Memory B cell (primary cell): ENCODE measurements around the gene NAGK.
"Not testable (repeated sequence)": the region's sequence is repeated elsewhere in the genome, so short reads cannot be mapped to it uniquely, and the experiment has no call there.

ENCODE experiments used
- ATAC-seq: fragments of 150-1000 bp; cut with Tn5 transposase; 2 replicates; pipeline ENCODE4 v1.10.0; 2021; ENCODE audit warnings: low read depth, mild to moderate bottlenecking, moderate library complexity
- DNase-seq, 2 donors: peaks; one replicate each; pipeline ENCODE4 v3.0.0; 2022; ENCODE audit warnings: low spot score in 2 of 2
- H3K27ac Mint-ChIP-seq: one replicate; pipeline ENCODE4 v1.8.0; 2022; ENCODE audit warnings: mild to moderate bottlenecking, moderate library complexity, mixed read lengths
- H3K27me3 Mint-ChIP-seq: one replicate; pipeline ENCODE4 v1.8.0; 2022; ENCODE audit warnings: mixed read lengths
- H3K36me3 Mint-ChIP-seq: one replicate; pipeline ENCODE4 v1.8.0; 2022; ENCODE audit warnings: mild to moderate bottlenecking, mixed read lengths
- H3K4me1 Mint-ChIP-seq: one replicate; pipeline ENCODE4 v1.8.0; 2022; ENCODE audit warnings: mixed read lengths
- H3K4me3 Mint-ChIP-seq: one replicate; pipeline ENCODE4 v1.8.0; 2022; ENCODE audit warnings: mild to moderate bottlenecking, moderate library complexity, mixed read lengths
- H3K9me3 Mint-ChIP-seq: one replicate; pipeline ENCODE4 v1.8.0; 2022; ENCODE audit warnings: mixed read lengths

Gene NAGK

DNA sequence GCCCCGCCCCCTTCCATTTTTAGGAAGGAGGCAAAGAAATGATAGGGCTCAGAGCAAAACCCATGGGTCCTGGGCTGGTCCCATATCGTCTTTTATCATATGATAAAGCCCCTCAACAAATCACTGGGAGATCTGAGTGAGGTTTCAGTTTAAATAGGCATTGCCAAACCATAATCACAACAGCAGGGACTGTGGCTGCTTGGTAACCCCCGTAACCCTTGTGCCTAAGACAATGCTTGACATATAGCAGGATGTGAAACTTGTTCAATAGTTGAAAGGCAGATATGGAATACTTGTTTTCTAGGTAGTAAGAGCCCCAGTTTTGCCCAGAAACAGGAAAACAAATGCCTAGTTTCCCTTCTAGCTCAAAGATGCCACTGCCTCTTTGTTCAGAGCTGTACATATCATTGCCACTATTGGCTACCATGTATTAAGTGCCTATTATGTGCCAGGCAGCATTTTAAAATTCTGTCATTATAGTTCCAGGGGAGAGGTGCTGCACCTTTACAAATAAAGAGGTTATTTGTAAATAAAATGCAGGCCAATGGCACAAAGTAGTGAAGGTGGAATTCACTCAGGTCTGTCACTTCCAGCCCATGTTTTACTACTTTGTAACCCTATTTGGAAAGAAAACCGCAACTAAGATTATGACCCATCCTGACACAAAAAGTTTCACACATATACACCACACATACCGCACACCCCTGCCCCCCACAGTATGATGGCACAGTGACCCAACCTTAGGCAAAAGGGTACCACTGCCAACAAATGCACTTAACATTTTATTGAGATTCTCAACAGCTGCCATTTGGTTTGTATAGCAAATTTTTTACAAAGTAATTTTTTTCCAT, 14.2 kb downstream of the NAGK start:
- peaks cover 7% of the 10 kb centered on the region for H3K4me1 Mint-ChIP-seq
- ATAC-seq (peak; percentile 43), DNase-seq (no peak)
- H3K36me3 Mint-ChIP-seq: peaks cover 10% of the 10 kb centered on the region
- no peaks in the 10 kb centered on the region for H3K9me3 Mint-ChIP-seq
- no peak overlapping the region for H3K4me3 Mint-ChIP-seq
- H3K27me3 Mint-ChIP-seq: peaks cover 8% of the 10 kb centered on the region
- H3K27ac Mint-ChIP-seq: peak overlapping the region; percentile 70

DNA sequence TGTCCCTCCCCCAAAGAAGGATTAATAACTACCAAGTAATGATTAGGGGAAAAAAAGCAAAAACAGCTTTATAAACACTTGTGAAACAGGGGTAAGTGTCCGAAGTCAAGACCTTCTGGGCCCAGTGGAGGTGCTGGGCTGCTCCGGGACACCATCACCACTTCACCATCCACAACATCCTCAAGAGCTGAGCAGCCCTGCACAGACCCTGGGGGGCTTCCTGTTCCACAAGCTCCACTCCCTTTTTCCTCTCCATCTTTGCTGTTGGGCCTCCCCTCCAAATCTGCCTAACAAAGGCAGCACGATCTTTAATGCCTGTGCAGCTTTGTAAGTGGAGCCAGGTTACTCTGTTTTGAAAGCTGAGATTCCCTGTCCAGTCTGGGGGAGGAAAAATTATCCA, 14.8 kb downstream of the NAGK start:
- ATAC-seq, H3K36me3 Mint-ChIP-seq, DNase-seq, H3K27ac Mint-ChIP-seq, H3K27me3 Mint-ChIP-seq, H3K9me3 Mint-ChIP-seq, H3K4me1 Mint-ChIP-seq, H3K4me3 Mint-ChIP-seq: not testable (repeated sequence)

DNA sequence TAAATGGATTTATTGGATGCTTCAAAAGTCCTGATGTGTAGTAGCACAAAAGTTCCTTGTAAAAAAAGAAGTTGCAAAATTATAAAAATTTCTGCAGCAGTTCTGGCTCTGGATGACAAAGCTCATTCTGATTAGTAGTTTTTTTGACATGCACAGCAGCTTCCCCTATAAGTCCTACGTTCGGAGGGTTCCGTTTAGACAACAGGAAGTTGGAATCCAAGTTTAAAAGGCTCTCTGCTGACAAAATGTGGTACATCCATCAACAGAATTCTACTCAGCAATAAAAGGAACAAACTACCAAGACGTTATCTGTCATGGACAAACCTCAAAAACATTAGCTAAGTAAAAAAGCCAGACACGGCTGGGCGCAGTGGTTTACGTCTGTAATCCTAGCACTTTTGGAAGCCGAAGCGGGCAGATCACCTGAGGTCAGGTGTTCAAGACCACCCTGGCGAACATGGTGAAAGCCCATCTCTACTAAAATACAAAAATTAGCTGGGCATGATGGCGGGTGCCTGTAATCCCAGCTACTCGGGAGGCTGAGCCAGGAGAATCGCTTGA, 15.4 kb downstream of the NAGK start:
- H3K27ac Mint-ChIP-seq, H3K4me1 Mint-ChIP-seq: not testable (repeated sequence)

DNA sequence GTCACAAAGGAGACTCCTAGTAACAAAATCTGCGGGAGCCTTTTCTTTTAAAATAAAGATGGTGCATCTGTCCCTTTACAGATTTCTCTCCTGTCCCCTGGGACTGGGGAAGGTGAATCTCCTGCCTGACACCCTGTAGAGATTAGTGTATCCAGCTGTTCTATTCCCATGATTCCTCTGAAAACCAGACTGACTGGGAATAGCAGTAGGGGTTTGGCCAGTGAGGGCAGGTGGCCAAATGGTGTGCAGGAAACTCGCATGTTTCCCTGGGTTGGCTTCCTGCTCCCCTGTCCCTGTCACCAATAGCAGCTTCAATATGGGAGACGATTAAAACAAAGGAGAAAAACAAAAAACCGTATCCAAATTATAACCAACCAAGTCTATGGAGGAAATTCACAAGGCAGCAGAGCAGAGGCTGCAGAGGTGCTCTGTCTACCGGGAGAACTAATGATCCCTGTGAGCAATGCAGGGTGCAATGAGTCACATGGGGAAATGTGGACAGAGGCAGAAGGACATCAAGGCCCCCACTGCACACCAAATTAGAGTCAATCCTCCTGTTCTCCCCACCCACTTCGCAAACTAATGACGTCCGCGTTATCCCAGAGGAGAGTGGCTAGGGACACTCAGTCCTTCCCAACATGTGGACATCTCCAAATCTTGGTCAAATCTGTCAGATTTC, 17.0 kb downstream of the NAGK start:
- H3K27ac Mint-ChIP-seq, H3K9me3 Mint-ChIP-seq, H3K4me3 Mint-ChIP-seq, H3K4me1 Mint-ChIP-seq, H3K36me3 Mint-ChIP-seq, DNase-seq, ATAC-seq: not testable (repeated sequence)
- peaks cover 17% of the 10 kb centered on the region for H3K27me3 Mint-ChIP-seq

More for the DNA sequence above, 15.4 kb downstream of the NAGK start:
- peak overlapping the region; percentile 59 for H3K4me3 Mint-ChIP-seq
- peak; percentile 35 for ATAC-seq
- H3K27me3 Mint-ChIP-seq, DNase-seq, H3K36me3 Mint-ChIP-seq, H3K9me3 Mint-ChIP-seq: not testable (repeated sequence)

DNA sequence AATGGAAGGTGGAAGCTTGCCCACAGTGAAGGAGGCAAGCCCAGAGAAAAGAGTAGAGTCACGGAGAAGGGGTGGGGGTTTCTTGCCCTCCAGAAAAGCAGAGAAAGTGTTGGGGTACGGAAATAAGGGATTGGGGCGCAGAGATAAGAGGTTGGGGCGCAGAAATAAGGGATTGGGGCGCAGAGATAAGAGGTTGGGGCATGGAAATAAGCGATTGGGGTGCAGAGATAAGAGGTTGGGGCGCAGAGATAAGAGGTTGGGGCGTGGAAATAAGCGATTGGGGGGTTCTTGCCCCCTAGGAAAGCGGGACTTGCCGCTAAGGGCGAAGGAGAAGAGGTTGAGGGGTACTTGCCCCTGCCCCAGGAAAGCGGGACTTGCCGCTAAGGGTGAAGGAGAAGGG, 21.0 kb downstream of the NAGK start:
- ATAC-seq, DNase-seq, H3K36me3 Mint-ChIP-seq, H3K27ac Mint-ChIP-seq, H3K9me3 Mint-ChIP-seq, H3K4me1 Mint-ChIP-seq, H3K4me3 Mint-ChIP-seq: not testable (repeated sequence)
- H3K27me3 Mint-ChIP-seq: peaks cover 17% of the 10 kb centered on the region

DNA sequence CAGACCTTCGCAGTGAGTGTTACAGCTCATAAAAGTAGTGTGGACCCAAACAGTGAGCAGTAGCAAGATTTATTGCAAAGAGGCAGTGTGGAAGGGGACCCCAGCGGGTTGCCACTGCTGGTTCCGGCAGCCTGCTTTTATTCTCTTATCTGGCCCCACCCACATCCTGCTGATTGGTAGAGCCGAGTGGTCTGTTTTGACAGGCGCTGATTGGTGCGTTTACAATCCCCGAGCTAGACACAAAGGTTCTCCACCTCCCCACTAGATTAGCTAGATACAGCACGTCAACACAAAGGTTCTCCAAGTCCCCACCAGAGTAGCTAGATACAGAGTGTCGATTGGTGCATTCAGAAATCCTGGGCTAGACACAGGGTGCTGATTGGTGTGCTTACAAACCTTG, 23.4 kb downstream of the NAGK start:
- DNase-seq, H3K4me1 Mint-ChIP-seq, ATAC-seq, H3K36me3 Mint-ChIP-seq, H3K9me3 Mint-ChIP-seq, H3K4me3 Mint-ChIP-seq, H3K27ac Mint-ChIP-seq: not testable (repeated sequence)
- H3K27me3 Mint-ChIP-seq: peaks cover 14% of the 10 kb centered on the region

DNA sequence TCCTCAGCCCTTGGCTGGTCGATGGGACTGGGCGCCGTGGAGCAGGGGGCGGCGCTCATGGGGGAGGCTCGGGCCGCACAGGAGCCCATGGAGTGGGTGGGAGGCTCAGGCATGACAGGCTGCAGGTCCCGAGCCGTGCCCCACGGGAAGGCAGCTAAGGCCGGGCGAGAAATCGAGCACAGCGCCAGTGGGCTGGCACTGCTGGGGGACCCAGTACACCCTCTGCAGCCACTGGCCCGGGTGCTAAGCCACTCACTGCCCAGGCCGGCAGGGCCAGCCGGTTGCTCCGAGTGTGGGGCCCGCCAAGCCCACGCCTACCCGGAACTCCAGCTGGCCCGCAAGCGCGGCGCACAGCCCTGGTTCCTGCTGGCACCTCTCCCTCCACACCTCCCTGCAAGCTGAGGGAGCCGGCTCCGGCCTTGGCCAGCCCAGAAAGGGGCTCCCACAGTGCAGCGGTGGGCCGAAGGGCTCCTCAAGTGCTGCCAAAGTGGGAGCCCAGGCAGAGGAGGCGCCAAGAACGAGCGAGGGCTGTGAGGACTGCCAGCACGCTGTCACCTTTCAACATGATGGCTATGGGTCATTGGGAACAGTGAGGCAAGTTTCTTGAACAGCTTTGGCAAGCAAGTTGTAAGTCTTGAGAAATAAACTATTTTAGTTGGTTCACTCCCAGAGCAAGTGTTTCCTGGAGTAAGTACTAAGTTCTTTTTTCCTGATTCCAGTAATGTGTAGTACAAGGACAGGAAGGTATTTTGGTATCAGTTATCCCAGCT, 24.2 kb downstream of the NAGK start:
- not testable (repeated sequence) for H3K4me3 Mint-ChIP-seq, H3K36me3 Mint-ChIP-seq

DNA sequence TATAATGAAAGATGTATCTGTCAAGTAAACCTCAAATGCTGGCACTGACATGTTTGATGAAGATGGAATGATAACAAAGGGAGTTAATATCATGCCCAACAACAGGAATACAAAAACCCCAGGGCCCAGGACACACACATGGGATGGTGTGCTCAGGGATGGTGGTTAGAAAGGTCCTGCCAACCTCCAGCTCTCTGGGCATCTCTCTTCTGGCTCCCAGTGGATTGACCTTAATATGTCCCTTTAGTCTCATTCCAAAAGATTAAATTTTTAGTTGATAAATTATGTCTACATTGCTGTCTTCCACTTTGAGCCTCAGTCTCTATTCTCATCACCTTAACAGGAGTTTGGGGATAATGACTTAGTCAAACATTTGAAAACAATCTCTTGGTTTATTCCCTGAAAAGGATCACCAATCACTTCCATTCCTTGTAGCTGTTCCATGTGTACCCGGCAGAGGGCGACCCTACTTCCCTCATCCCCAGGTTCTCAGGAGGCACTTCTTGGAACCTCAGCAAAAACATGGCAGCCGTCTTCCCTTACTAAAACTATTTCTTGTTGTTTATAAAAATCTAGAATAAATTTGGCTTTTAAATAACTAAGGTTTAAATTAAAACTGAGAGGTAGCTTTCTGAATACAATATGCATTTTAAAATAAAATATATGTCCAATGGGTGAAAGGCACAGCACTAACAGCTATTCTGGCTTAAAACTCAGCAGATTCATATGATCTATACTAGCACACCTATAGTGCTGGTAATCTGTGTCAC, 31.9 kb downstream of the NAGK start:
- Mint-ChIP-seq H3K36me3 (peaks cover under 1% of the 10 kb centered on the region), H3K27ac (no peak overlapping the region), H3K27me3 (no peaks in the 10 kb centered on the region), H3K4me3 (no peak overlapping the region), H3K9me3 (peaks cover under 1% of the 10 kb centered on the region), H3K4me1 (peaks cover 6% of the 10 kb centered on the region)
- DNase-seq (peak; percentile 16 to 24), ATAC-seq (peak; percentile 44)

More for the DNA sequence above, 24.2 kb downstream of the NAGK start:
- DNase-seq, H3K27me3 Mint-ChIP-seq, ATAC-seq, H3K27ac Mint-ChIP-seq, H3K4me1 Mint-ChIP-seq, H3K9me3 Mint-ChIP-seq: not testable (repeated sequence)

DNA sequence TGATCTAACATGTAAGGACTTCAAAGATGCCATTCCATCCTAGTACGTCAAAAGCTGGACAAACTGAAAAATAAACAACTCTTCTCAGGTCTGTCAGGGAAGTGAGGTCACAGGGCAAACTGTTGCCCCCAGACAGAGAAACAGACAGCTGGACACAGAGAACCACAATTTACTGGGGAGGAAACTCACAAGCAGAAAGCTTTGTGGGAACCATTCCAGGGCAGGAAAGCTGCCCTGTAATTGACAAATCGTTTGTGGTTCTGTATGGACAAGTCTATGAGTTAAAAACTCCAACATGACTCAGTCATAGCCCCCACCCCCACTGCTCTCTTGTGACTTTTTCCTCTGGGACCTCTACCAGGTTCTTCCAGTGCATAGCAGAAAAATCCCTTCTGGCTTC, 33.2 kb downstream of the NAGK start:
- Mint-ChIP-seq H3K4me1 (peaks cover 6% of the 10 kb centered on the region), H3K27me3 (no peaks in the 10 kb centered on the region), H3K36me3 (peaks cover 2% of the 10 kb centered on the region), H3K27ac (no peak overlapping the region), H3K4me3 (no peak overlapping the region), H3K9me3 (peaks cover 2% of the 10 kb centered on the region)
- ATAC-seq: no peak
- DNase-seq: no peak

DNA sequence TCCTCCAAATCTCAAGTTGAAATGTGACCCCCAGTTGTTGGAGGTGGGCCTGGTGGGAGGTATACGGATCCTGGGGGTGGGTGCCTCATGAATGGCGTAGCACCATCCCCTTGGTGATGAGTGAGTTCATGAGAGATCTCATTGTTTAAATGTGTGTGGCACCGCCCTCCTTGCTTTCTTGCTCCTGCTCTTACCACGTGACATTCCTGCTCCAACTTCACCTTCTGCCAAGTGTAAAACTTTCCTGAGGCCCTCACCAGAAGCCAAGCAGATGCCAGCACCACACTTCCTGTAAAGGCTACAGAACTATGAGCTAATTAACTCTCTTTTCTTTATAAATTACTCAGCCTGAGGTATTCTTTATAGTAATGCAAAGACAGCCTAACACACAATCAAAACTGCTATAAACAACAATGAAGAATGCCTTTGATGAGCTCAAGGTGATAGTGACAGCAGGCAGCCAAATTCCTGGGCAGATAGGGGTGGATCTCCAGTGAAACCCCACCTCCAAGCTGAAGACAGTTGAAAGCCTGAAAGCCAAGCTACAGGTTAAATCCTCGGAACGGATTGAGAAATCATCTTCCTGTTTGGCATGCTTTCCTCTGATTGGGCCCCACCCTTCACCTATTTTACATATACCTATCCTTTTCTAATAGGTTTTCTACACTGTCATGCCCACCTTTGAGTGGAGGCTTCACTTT, 34.7 kb downstream of the NAGK start:
- Mint-ChIP-seq H3K4me1 (peaks cover 2% of the 10 kb centered on the region), H3K4me3 (no peak overlapping the region)
- no peak for ATAC-seq

DNA sequence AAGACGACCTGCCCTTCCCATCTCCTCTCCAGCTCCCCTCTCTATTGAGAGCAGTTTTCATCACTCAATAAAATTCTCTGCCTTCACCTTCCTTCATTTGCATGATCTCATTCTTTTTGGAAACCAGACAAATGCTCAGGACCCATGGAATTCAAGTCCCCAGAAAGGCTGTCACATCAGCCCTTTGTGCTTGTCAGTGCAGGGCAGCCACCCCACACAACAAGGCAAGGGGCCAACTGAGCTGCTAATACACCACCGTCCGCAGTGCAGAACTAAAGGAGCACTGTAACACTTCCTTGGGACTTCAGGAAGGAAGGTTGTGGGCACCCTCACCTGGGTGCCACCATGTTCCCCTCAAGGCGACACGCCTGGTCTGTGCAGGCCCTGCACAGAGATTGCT, 35.4 kb downstream of the NAGK start:
- Mint-ChIP-seq H3K4me1 (peaks cover 2% of the 10 kb centered on the region), H3K4me3 (no peak overlapping the region), H3K27me3 (no peaks in the 10 kb centered on the region), H3K27ac (no peak overlapping the region), H3K9me3 (peaks cover 2% of the 10 kb centered on the region), H3K36me3 (peaks cover 2% of the 10 kb centered on the region)
- no peak for DNase-seq
- ATAC-seq: no peak

More for the DNA sequence above, 34.7 kb downstream of the NAGK start:
- H3K27ac Mint-ChIP-seq: no peak overlapping the region
- peaks cover 2% of the 10 kb centered on the region for H3K9me3 Mint-ChIP-seq
- H3K27me3 Mint-ChIP-seq: no peaks in the 10 kb centered on the region
- peaks cover 2% of the 10 kb centered on the region for H3K36me3 Mint-ChIP-seq
- no peak for DNase-seq

DNA sequence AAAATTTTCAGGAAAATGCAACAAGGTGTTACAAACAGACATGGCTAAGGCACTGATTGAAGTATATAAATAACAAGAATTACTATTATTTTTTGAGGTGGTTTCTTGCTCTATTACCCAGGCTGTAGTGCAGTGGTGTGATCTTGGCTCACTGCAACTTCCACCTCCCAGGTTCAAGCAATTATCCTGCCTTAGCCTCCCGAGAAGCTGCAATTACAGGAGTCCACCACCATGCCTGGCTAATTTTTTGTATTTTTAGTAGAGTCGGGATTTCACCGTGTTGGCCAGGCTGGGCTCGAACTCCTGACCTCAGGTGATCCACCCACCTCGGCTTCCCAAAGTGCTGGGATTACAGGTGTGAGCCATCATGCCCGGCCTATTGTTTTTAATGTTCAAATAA, 38.0 kb downstream of the NAGK start:
- not testable (repeated sequence) for H3K9me3 Mint-ChIP-seq, H3K27me3 Mint-ChIP-seq, ATAC-seq, DNase-seq, H3K36me3 Mint-ChIP-seq, H3K27ac Mint-ChIP-seq, H3K4me3 Mint-ChIP-seq, H3K4me1 Mint-ChIP-seq

DNA sequence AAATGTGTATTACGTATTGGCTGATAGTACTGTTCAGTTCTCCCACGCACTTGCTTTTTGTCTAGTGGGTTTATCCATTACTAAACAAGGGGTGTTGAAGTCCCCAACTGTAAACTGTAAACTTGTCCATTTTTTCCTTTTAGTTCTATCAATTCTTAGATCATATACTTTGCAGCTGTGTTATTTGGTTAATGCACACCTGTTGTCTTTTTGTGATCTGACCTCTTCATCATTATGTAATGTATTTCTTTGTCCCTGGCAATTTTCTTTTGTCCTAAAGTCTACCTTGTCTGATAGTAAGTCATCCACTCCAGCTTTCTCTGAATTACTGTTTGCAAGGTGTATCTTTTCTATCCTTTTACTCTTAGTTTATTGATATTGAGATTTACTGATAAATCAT, 39.6 kb downstream of the NAGK start:
- no peaks in the 10 kb centered on the region for H3K4me1 Mint-ChIP-seq
- DNase-seq (no peak), ATAC-seq (no peak)
- H3K27ac Mint-ChIP-seq: peak overlapping the region; percentile 1
- H3K4me3 Mint-ChIP-seq: no peak overlapping the region
- H3K36me3 Mint-ChIP-seq: peaks cover 5% of the 10 kb centered on the region
- no peaks in the 10 kb centered on the region for H3K27me3 Mint-ChIP-seq
- peaks cover 2% of the 10 kb centered on the region for H3K9me3 Mint-ChIP-seq
